Measurements from ENCODE around the gene GPR84. TPM values are rescaled to one million over a fixed set of nuclear protein-coding genes. Genes with fewer than 3 reads are reported as not detected.

The GPR84 gene
- total and polyA plus RNA-seq, 2 of the 13 experiments (the other 11 are each of a cell fraction or from before 2014, with no cell fraction given) = not detected

DNA sequence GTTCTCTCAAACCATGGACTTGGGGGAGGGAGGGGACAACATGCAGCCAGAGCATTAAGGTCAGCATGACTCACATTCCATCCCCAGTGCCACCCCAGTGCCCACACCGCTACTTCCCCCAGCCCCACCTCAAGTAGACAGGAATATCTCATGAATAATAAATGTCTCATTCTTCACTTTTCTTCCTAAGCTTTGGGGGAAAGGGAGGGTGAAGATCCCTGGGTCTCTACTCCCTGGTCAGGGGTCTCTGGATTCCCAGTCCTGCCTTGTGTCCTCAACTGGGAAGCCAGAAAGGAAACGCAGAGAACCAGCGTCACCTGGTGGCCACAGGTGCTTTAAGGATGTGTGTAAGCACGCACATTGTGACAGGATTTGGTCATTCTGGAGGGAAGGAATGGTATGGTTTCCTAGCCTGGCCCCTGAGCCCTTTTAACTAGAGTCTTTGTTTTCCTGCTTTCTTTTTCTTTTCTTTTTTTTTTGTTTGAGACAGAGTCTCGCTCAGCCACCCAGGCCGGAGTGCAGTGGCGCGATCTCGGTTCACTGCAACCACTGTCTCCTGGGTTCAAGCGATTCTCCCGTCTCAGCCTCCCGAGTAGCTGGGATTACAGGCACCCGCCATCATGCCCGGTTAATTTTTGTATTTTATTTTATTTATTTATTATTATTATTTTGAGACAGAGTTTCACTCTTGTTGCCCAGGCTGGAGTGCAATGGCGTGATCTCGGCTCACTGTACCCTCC, 3.4 kb downstream of the GPR84 start (continued):
- TF ChIP-seq ZNF292 (CRISPR knock-in tag; IDR thresholded peaks at IDR 0.05; ENCODE audit: borderline replicate concordance, low read depth) (no peak), ZBTB20 (CRISPR knock-in tag; IDR thresholded peaks at IDR 0.05; ENCODE audit: borderline replicate concordance, low read depth) (no peak), ETV6 (CRISPR knock-in tag; conservative IDR thresholded peaks at IDR 0.05) (no peak), SMYD3 (CRISPR knock-in tag; IDR thresholded peaks at IDR 0.05) (no peak), ZNF816 (CRISPR knock-in tag; IDR thresholded peaks at IDR 0.05; ENCODE audit: borderline replicate concordance) (no peak), ZNF550 (CRISPR knock-in tag; IDR thresholded peaks at IDR 0.05; ENCODE audit: borderline replicate concordance) (no peak), JUN (CRISPR knock-in tag; IDR thresholded peaks at IDR 0.05) (no peak)
- TF ChIP-seq, protein P1, sequence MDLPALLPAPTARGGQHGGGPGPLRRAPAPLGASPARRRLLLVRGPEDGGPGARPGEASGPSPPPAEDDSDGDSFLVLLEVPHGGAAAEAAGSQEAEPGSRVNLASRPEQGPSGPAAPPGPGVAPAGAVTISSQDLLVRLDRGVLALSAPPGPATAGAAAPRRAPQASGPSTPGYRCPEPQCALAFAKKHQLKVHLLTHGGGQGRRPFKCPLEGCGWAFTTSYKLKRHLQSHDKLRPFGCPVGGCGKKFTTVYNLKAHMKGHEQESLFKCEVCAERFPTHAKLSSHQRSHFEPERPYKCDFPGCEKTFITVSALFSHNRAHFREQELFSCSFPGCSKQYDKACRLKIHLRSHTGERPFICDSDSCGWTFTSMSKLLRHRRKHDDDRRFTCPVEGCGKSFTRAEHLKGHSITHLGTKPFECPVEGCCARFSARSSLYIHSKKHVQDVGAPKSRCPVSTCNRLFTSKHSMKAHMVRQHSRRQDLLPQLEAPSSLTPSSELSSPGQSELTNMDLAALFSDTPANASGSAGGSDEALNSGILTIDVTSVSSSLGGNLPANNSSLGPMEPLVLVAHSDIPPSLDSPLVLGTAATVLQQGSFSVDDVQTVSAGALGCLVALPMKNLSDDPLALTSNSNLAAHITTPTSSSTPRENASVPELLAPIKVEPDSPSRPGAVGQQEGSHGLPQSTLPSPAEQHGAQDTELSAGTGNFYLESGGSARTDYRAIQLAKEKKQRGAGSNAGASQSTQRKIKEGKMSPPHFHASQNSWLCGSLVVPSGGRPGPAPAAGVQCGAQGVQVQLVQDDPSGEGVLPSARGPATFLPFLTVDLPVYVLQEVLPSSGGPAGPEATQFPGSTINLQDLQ (CRISPR knock-in tag; IDR thresholded peaks at IDR 0.05) = no peak
- TF ChIP-seq, protein P2, sequence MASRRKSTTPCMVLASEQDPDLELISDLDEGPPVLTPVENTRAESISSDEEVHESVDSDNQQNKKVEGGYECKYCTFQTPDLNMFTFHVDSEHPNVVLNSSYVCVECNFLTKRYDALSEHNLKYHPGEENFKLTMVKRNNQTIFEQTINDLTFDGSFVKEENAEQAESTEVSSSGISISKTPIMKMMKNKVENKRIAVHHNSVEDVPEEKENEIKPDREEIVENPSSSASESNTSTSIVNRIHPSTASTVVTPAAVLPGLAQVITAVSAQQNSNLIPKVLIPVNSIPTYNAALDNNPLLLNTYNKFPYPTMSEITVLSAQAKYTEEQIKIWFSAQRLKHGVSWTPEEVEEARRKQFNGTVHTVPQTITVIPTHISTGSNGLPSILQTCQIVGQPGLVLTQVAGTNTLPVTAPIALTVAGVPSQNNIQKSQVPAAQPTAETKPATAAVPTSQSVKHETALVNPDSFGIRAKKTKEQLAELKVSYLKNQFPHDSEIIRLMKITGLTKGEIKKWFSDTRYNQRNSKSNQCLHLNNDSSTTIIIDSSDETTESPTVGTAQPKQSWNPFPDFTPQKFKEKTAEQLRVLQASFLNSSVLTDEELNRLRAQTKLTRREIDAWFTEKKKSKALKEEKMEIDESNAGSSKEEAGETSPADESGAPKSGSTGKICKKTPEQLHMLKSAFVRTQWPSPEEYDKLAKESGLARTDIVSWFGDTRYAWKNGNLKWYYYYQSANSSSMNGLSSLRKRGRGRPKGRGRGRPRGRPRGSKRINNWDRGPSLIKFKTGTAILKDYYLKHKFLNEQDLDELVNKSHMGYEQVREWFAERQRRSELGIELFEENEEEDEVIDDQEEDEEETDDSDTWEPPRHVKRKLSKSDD (CRISPR knock-in tag; IDR thresholded peaks at IDR 0.05; ENCODE audit: low read depth) = no peak
- TF ChIP-seq, protein P3, sequence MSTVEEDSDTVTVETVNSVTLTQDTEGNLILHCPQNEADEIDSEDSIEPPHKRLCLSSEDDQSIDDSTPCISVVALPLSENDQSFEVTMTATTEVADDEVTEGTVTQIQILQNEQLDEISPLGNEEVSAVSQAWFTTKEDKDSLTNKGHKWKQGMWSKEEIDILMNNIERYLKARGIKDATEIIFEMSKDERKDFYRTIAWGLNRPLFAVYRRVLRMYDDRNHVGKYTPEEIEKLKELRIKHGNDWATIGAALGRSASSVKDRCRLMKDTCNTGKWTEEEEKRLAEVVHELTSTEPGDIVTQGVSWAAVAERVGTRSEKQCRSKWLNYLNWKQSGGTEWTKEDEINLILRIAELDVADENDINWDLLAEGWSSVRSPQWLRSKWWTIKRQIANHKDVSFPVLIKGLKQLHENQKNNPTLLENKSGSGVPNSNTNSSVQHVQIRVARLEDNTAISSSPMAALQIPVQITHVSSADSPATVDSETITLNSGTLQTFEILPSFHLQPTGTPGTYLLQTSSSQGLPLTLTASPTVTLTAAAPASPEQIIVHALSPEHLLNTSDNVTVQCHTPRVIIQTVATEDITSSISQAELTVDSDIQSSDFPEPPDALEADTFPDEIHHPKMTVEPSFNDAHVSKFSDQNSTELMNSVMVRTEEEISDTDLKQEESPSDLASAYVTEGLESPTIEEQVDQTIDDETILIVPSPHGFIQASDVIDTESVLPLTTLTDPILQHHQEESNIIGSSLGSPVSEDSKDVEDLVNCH (CRISPR knock-in tag; IDR thresholded peaks at IDR 0.05) = no peak
- TF ChIP-seq, protein P4, sequence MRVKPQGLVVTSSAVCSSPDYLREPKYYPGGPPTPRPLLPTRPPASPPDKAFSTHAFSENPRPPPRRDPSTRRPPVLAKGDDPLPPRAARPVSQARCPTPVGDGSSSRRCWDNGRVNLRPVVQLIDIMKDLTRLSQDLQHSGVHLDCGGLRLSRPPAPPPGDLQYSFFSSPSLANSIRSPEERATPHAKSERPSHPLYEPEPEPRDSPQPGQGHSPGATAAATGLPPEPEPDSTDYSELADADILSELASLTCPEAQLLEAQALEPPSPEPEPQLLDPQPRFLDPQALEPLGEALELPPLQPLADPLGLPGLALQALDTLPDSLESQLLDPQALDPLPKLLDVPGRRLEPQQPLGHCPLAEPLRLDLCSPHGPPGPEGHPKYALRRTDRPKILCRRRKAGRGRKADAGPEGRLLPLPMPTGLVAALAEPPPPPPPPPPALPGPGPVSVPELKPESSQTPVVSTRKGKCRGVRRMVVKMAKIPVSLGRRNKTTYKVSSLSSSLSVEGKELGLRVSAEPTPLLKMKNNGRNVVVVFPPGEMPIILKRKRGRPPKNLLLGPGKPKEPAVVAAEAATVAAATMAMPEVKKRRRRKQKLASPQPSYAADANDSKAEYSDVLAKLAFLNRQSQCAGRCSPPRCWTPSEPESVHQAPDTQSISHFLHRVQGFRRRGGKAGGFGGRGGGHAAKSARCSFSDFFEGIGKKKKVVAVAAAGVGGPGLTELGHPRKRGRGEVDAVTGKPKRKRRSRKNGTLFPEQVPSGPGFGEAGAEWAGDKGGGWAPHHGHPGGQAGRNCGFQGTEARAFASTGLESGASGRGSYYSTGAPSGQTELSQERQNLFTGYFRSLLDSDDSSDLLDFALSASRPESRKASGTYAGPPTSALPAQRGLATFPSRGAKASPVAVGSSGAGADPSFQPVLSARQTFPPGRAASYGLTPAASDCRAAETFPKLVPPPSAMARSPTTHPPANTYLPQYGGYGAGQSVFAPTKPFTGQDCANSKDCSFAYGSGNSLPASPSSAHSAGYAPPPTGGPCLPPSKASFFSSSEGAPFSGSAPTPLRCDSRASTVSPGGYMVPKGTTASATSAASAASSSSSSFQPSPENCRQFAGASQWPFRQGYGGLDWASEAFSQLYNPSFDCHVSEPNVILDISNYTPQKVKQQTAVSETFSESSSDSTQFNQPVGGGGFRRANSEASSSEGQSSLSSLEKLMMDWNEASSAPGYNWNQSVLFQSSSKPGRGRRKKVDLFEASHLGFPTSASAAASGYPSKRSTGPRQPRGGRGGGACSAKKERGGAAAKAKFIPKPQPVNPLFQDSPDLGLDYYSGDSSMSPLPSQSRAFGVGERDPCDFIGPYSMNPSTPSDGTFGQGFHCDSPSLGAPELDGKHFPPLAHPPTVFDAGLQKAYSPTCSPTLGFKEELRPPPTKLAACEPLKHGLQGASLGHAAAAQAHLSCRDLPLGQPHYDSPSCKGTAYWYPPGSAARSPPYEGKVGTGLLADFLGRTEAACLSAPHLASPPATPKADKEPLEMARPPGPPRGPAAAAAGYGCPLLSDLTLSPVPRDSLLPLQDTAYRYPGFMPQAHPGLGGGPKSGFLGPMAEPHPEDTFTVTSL (CRISPR knock-in tag; IDR thresholded peaks at IDR 0.05; ENCODE audit: borderline replicate concordance) = no peak
- TF ChIP-seq, protein P5, sequence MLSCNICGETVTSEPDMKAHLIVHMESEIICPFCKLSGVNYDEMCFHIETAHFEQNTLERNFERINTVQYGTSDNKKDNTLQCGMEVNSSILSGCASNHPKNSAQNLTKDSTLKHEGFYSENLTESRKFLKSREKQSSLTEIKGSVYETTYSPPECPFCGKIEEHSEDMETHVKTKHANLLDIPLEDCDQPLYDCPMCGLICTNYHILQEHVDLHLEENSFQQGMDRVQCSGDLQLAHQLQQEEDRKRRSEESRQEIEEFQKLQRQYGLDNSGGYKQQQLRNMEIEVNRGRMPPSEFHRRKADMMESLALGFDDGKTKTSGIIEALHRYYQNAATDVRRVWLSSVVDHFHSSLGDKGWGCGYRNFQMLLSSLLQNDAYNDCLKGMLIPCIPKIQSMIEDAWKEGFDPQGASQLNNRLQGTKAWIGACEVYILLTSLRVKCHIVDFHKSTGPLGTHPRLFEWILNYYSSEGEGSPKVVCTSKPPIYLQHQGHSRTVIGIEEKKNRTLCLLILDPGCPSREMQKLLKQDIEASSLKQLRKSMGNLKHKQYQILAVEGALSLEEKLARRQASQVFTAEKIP (CRISPR knock-in tag; IDR thresholded peaks at IDR 0.05; ENCODE audit: borderline replicate concordance) = no peak
